Colon (tissue), 2 donors: ENCODE results near the gene HERPUD1.

ENCODE experiments used
- FAIRE-seq: peaks from 2 replicates; lab custom pipeline; 2012; peaks lifted over from hg19 to GRCh38; lab: Jason Lieb, UNC
- donor health status: control.
- donor health status: control.

The HERPUD1 gene

GRCh38 chr16:56936491-56936890, 4.5 kb downstream of the HERPUD1 start:
- FAIRE-seq, result no peak

- no peak for FAIRE-seq
Observed at GRCh38 chr16:56936950-56937349, 5.0 kb downstream of the HERPUD1 start.

GRCh38 chr16:56938664-56939513, 6.9 kb downstream of the HERPUD1 start:
- FAIRE-seq, result no peak

- no peak for FAIRE-seq
Observed at GRCh38 chr16:56939801-56940200, 7.9 kb downstream of the HERPUD1 start.

GRCh38 chr16:56941092-56941491, 9.2 kb downstream of the HERPUD1 start:
- no peak for FAIRE-seq

GRCh38 chr16:56941856-56942331, 10.0 kb downstream of the HERPUD1 start:
- FAIRE-seq, result no peak

- FAIRE-seq, result no peak
Observed at GRCh38 chr16:56943761-56944375, 11.9 kb downstream of the HERPUD1 start.

GRCh38 chr16:56944954-56945839, 13.3 kb downstream of the HERPUD1 start:
- no peak for FAIRE-seq

GRCh38 chr16:56945847-56946527, 14.0 kb downstream of the HERPUD1 start:
- no peak for FAIRE-seq

GRCh38 chr16:56946767-56947603, 15.0 kb downstream of the HERPUD1 start:
- FAIRE-seq, result no peak

- FAIRE-seq, result no peak
Observed at GRCh38 chr16:56947604-56947995, 15.7 kb downstream of the HERPUD1 start.

GRCh38 chr16:56948234-56948633, 16.3 kb downstream of the HERPUD1 start:
- FAIRE-seq, result no peak

- no peak for FAIRE-seq
Observed at GRCh38 chr16:56950051-56950450, 18.1 kb downstream of the HERPUD1 start.

GRCh38 chr16:56950455-56950854, 18.5 kb downstream of the HERPUD1 start:
- no peak for FAIRE-seq

GRCh38 chr16:56950881-56951771, 19.2 kb downstream of the HERPUD1 start:
- FAIRE-seq, result no peak

- FAIRE-seq, result no peak
Observed at GRCh38 chr16:56953006-56953405, 21.1 kb downstream of the HERPUD1 start.

GRCh38 chr16:56956076-56956475, 24.1 kb downstream of the HERPUD1 start:
- no peak for FAIRE-seq

GRCh38 chr16:56956756-56957155, 24.8 kb downstream of the HERPUD1 start:
- FAIRE-seq, result no peak

GRCh38 chr16:56960681-56961281, 28.8 kb downstream of the HERPUD1 start:
- FAIRE-seq, result no peak

GRCh38 chr16:56961386-56961785, 29.4 kb downstream of the HERPUD1 start:
- no peak for FAIRE-seq
